GM10248 (cell line): ENCODE data around the gene BST2.
"Not testable (repeated sequence)": the region's sequence is repeated elsewhere in the genome, so short reads cannot be mapped to it uniquely, and the experiment has no call there.

Source experiments
- CTCF ChIA-PET: fragments of 300-600 bp; sonication (Branson Sonifier 250); formaldehyde crosslinking; extraction: SDS; loops from one replicate; lab custom pipeline; 2021; ENCODE audit warnings: antibody characterized with exemption; lab: Yijun Ruan, JAX
- POLR2A ChIA-PET: fragments of 350-650 bp; sonication (Branson Sonifier 250); formaldehyde crosslinking; extraction: SDS; loops from one replicate; lab custom pipeline; 2020; ENCODE audit warnings: antibody characterized with exemption; lab: Yijun Ruan, JAX
- DNase-seq: peaks from one replicate; pipeline ENCODE4 v3.0.0; 2012; ENCODE audit errors: extremely low spot score
- CTCF ChIP-seq: IDR thresholded peaks from 2 replicates; pipeline ENCODE4 v1.5.1; 2012; ENCODE audit warnings: mild to moderate bottlenecking, low read depth; ENCODE audit errors: extremely low read depth, missing control alignments, control extremely low read depth

The BST2 gene

GRCh38 chr19:17380426-17381138, 24.8 kb downstream of the BST2 start:
- DNase-seq, result no peak
- TF ChIP-seq CTCF, result no peak
- ChIA-PET POLR2A (interaction anchor here (0.6 kb wide), 1 partner anchor 78 kb away, joined by 8 read pairs; no protein-coding TSS in a partner anchor), CTCF (interaction anchor here (0.8 to 1.6 kb wide), 2 partner anchors 9 to 33 kb away, joined by 3 to 6 read pairs; no protein-coding TSS in a partner anchor)

- peak; percentile 15 for DNase-seq
- no peak for TF ChIP-seq CTCF
- CTCF ChIA-PET, result interaction anchor here (0.8 kb wide), 1 partner anchor 15 kb away, joined by 3 read pairs; the partner anchor contains the start of gene CCDC194
- POLR2A ChIA-PET, result no interaction called here
Measured at GRCh38 chr19:17379221-17379631, 26.2 kb downstream of the BST2 start.

- no peak for DNase-seq
- ChIA-PET CTCF (interaction anchor here (0.9 to 3.5 kb wide), 3 partner anchors 9 to 30 kb away, joined by 3 to 11 read pairs (median 4); no protein-coding TSS in a partner anchor), POLR2A (no interaction called here)
- TF ChIP-seq CTCF, result no peak
Measured at GRCh38 chr19:17378271-17378670, 27.2 kb downstream of the BST2 start.

- POLR2A ChIA-PET, result no interaction called here
- CTCF ChIA-PET, result interaction anchor here (1.0 to 3.5 kb wide), 4 partner anchors 9 to 43 kb away, joined by 3 to 11 read pairs (median 9); partner anchors contain the start of gene MVB12A
- no peak for DNase-seq
- TF ChIP-seq CTCF, result no peak
Measured at GRCh38 chr19:17376935-17377600, 28.4 kb downstream of the BST2 start, which contains the start of gene PLVAP. PLVAP (minus strand) TSS chr19:17377342; CDS start chr19:17377288, 54 bp downstream.

- ChIA-PET POLR2A (interaction anchor here (0.7 kb wide), 1 partner anchor 20 kb away, joined by 3 read pairs; no protein-coding TSS in a partner anchor), CTCF (no interaction called here)
- TF ChIP-seq CTCF, result no peak
- peak; percentile 66 for DNase-seq
Measured at GRCh38 chr19:17370026-17370587, 35.3 kb downstream of the BST2 start.

GRCh38 chr19:17365361-17365760, 40.1 kb downstream of the BST2 start:
- TF ChIP-seq CTCF, result no peak
- no peak for DNase-seq
- POLR2A ChIA-PET, result no interaction called here
- CTCF ChIA-PET, result interaction anchor here (0.9 to 12.0 kb wide), 6 partner anchors 10 to 26 kb away, joined by 3 to 90 read pairs (median 7); no protein-coding TSS in a partner anchor

- ChIA-PET CTCF (interaction anchor here (2.1 to 12.0 kb wide), 2 partner anchors 16 to 23 kb away, joined by 11 to 90 read pairs; no protein-coding TSS in a partner anchor), POLR2A (interaction anchor here (0.6 kb wide), 1 partner anchor 40 kb away, joined by 3 read pairs; no protein-coding TSS in a partner anchor)
- DNase-seq, result not testable (repeated sequence)
Measured at GRCh38 chr19:17363852-17364605, 41.4 kb downstream of the BST2 start.
